NCI-H128 (cell line): ENCODE results near the gene ERP29.
"Not testable (repeated sequence)": the region's sequence is repeated elsewhere in the genome, so short reads cannot be mapped to it uniquely, and the experiment has no call there.

Experiments
- DNase-seq: peaks from one replicate; lab custom pipeline; 2025; ENCODE audit not compliant: unreplicated experiment; lab: John Stamatoyannopoulos, UW

ERP29 gene

GRCh38 chr12:112031472-112031871 is 18.2 kb downstream of the ERP29 start:
- no peak for DNase-seq

- no peak for DNase-seq
These were observed 19.1 kb downstream of the ERP29 start for GRCh38 chr12:112032292-112032691.

GRCh38 chr12:112035219-112035785 is 22.1 kb downstream of the ERP29 start:
- no peak for DNase-seq

GRCh38 chr12:112036614-112037013 is 23.4 kb downstream of the ERP29 start:
- not testable (repeated sequence) for DNase-seq

GRCh38 chr12:112046003-112046402 is 32.8 kb downstream of the ERP29 start:
- DNase-seq: no peak

GRCh38 chr12:112049351-112049750 is 36.1 kb downstream of the ERP29 start:
- DNase-seq: no peak

GRCh38 chr12:112061137-112061536 is 47.9 kb downstream of the ERP29 start:
- no peak for DNase-seq

- DNase-seq: no peak
These were observed 50.0 kb downstream of the ERP29 start for GRCh38 chr12:112063273-112063672.

GRCh38 chr12:112066566-112066965 is 53.3 kb downstream of the ERP29 start:
- DNase-seq: no peak
